Smooth muscle cell (in vitro differentiated cells): ENCODE results near the gene PCBP2. TPM values are rescaled to one million over a fixed set of nuclear protein-coding genes. Genes with fewer than 3 reads are reported as not detected.

ENCODE experiments used
- DNase-seq: peaks from one replicate; lab custom pipeline; 2025; ENCODE audit not compliant: unreplicated experiment; lab: John Stamatoyannopoulos, UW
- H2AFZ ChIP-seq: fragments of 200-600 bp; sonication (generic); 2 replicates; pipeline ENCODE4 v1.6.0; 2016; ENCODE audit warnings: antibody characterized with exemption, low read depth, mild to moderate bottlenecking
- H3F3A ChIP-seq: fragments of 200-600 bp; sonication (generic); 2 replicates; pipeline ENCODE4 v1.6.0; 2017; ENCODE audit warnings: antibody characterized with exemption, low read depth
- H3K27ac ChIP-seq: fragments of 200-600 bp; sonication (generic); 2 replicates; pipeline ENCODE4 v1.5.1; 2016; ENCODE audit warnings: low read depth, mild to moderate bottlenecking
- H3K27me3 ChIP-seq: fragments of 200-600 bp; sonication (generic); 2 replicates; pipeline ENCODE4 v1.6.1; 2016; ENCODE audit warnings: low read depth, mild to moderate bottlenecking
- H3K36me3 ChIP-seq: fragments of 200-600 bp; sonication (generic); 2 replicates; pipeline ENCODE4 v1.5.1; 2016; ENCODE audit warnings: low read depth
- H3K4me1 ChIP-seq: fragments of 200-600 bp; sonication (generic); 2 replicates; pipeline ENCODE4 v1.5.1; 2016; ENCODE audit warnings: low read depth
- H3K4me2 ChIP-seq: fragments of 200-600 bp; sonication (generic); 2 replicates; pipeline ENCODE4 v1.6.0; 2016; ENCODE audit warnings: mild to moderate bottlenecking
- H3K4me3 ChIP-seq: fragments of 200-600 bp; sonication (generic); 2 replicates; pipeline ENCODE4 v1.5.1; 2016; ENCODE audit warnings: mild to moderate bottlenecking
- H3K79me2 ChIP-seq: fragments of 200-600 bp; sonication (generic); 2 replicates; pipeline ENCODE4 v1.6.0; 2016; ENCODE audit warnings: low read depth, mild to moderate bottlenecking
- H3K9ac ChIP-seq: fragments of 200-600 bp; sonication (generic); 2 replicates; pipeline ENCODE4 v1.6.0; 2016; ENCODE audit warnings: low read depth
- H3K9me3 ChIP-seq: fragments of 200-600 bp; sonication (generic); replicated peaks from 2 replicates; pipeline ENCODE4 v1.5.1; 2016; ENCODE audit warnings: low read depth
- H4K20me1 ChIP-seq: fragments of 200-600 bp; sonication (generic); 2 replicates; pipeline ENCODE4 v1.6.0; 2016; ENCODE audit warnings: low read depth
- CTCF ChIP-seq: fragments of 200-600 bp; sonication (generic); IDR thresholded peaks from 2 replicates; pipeline ENCODE4 v1.5.1; 2017; ENCODE audit warnings: borderline replicate concordance, mild to moderate bottlenecking, antibody characterized with exemption; ENCODE audit not compliant: insufficient read depth, poor library complexity, severe bottlenecking
- WGBS: methylation state at CpG from one replicate; pipeline ENCODE4 v1.1.7; 2016; ENCODE audit warnings: low lambda C conversion rate; 5-methylcytosine and 5-hydroxymethylcytosine counted together
- polyA plus RNA-seq: library from polyadenylated mRNA; unstranded; fragments of >200 nt; fragmentation: Nextera tagmentation; extraction: Ambion mirVana; gene quantifications from 2 replicates; pipeline ENCODE4 v1.2.1, GENCODE V29; 2016
- total RNA-seq: library from RNA; depleted of rRNA; stranded (reverse); fragments of >200 nt; gene quantifications from 2 replicates; pipeline ENCODE4 v1.2.3, GENCODE V29; 2014

PCBP2 gene
- total and polyA plus RNA-seq, 2 experiments from 2014 or later = 90.8 to 306 TPM

GRCh38 chr12:53506450-53506785, 54.5 kb downstream of the PCBP2 start:
- 70% methylated on average over 2 of the region's 2 CpGs for WGBS
- TF ChIP-seq CTCF = no peak
- no peak overlapping the region for H3K4me2 ChIP-seq

GRCh38 chr12:53506881-53507602, 55.1 kb downstream of the PCBP2 start, which contains the start of gene NPFF:
NPFF (minus strand) TSS chr12:53507484; CDS start chr12:53507474, 10 bp downstream.
- no peak within 1 kb of the TSS for H3K27ac ChIP-seq
- H2AFZ ChIP-seq = no peak within 1 kb of the TSS
- H4K20me1 ChIP-seq = no peaks in the 10 kb centered on the region
- H3F3A ChIP-seq = peaks cover 10% of the 10 kb centered on the region
- no peak within 1 kb of the TSS for H3K4me2 ChIP-seq
- H3K9me3 ChIP-seq = no peaks in the 10 kb centered on the region
- no peaks in the 10 kb centered on the region for H3K36me3 ChIP-seq
- TF ChIP-seq CTCF = no peak
- H3K79me2 ChIP-seq = peaks cover 2% of the 10 kb centered on the region
- H3K4me1 ChIP-seq = peaks cover 3% of the 10 kb centered on the region
- no peaks in the 10 kb centered on the region for H3K27me3 ChIP-seq
- DNase-seq = no peak
- WGBS = 97% methylated on average over 9 of the region's 9 CpGs
- H3K9ac ChIP-seq = no peak within 1 kb of the TSS
- H3K4me3 ChIP-seq = no peak within 1 kb of the TSS

More at GRCh38 chr12:53506450-53506785, 54.5 kb downstream of the PCBP2 start:
- no peak overlapping the region for H3K27ac ChIP-seq
- H3K36me3 ChIP-seq = no peaks in the 10 kb centered on the region
- peaks cover 8% of the 10 kb centered on the region for H3K79me2 ChIP-seq
- H3K9me3 ChIP-seq = no peaks in the 10 kb centered on the region
- no peak overlapping the region for H3K9ac ChIP-seq
- no peaks in the 10 kb centered on the region for H4K20me1 ChIP-seq
- peaks cover 9% of the 10 kb centered on the region for H3K4me1 ChIP-seq
- H2AFZ ChIP-seq = no peak overlapping the region
- no peaks in the 10 kb centered on the region for H3K27me3 ChIP-seq
- no peak for DNase-seq
- no peak overlapping the region for H3K4me3 ChIP-seq
- H3F3A ChIP-seq = peaks cover 10% of the 10 kb centered on the region

- Histone ChIP-seq H3K27ac (no peak overlapping the region), H3K9me3 (no peaks in the 10 kb centered on the region), H3K27me3 (no peaks in the 10 kb centered on the region), H2AFZ (no peak overlapping the region), H4K20me1 (no peaks in the 10 kb centered on the region), H3K79me2 (no peaks in the 10 kb centered on the region), H3K9ac (no peak overlapping the region), H3K4me1 (no peaks in the 10 kb centered on the region), H3F3A (peaks cover 10% of the 10 kb centered on the region), H3K36me3 (no peaks in the 10 kb centered on the region), H3K4me2 (no peak overlapping the region), H3K4me3 (no peak overlapping the region)
- no peak for TF ChIP-seq CTCF
- no peak for DNase-seq
- WGBS = 82% methylated on average over 4 of the region's 4 CpGs
Measured at GRCh38 chr12:53507603-53507885, 55.6 kb downstream of the PCBP2 start.
